Body of pancreas (tissue), 4 donors: Measurements from ENCODE around the gene DAB2IP. TPM values are rescaled to one million over a fixed set of nuclear protein-coding genes. Genes with fewer than 3 reads are reported as not detected.

Source experiments
- ATAC-seq: fragments of 150-250 bp; one replicate; pipeline ENCODE4 v1.9.1; 2016
- DNase-seq, 4 donors: peaks; one replicate each; pipeline ENCODE4 v3.0.0-alpha.2; 2019
- H3K27ac ChIP-seq, 4 donors: fragments of 200-600 bp; sonication (generic); 1 replicate in 3 of 4; 2 replicates in 1 of 4; pipeline versions ENCODE4 v1.5.1 to v1.6.1; 2016 to 2019; ENCODE audit warnings: mild to moderate bottlenecking in 1 of 4, mixed read lengths in 1 of 4, moderate library complexity in 1 of 4
- H3K27me3 ChIP-seq, 2 donors: fragments of 200-600 bp; sonication (generic); one replicate each; pipeline ENCODE4 v1.6.0; 2016; ENCODE audit warnings: mild to moderate bottlenecking in 1 of 2
- H3K36me3 ChIP-seq, 2 donors: fragments of 200-600 bp; sonication (generic); replicated peaks in 1 of 2; 2 replicates each; pipeline ENCODE4 v1.5.1; 2016; ENCODE audit warnings: low read depth in 2 of 2; ENCODE audit not compliant: insufficient read depth in 1 of 2
- H3K4me1 ChIP-seq: fragments of 200-600 bp; sonication (generic); one replicate; pipeline ENCODE4 v1.6.0; 2016
- H3K4me3 ChIP-seq, 2 donors: fragments of 200-600 bp; sonication (generic); 1 replicate in 1 of 2; 2 replicates in 1 of 2; pipeline ENCODE4 v1.5.1; 2016 to 2019
- H3K9me3 ChIP-seq, 3 donors: fragments of 200-600 bp; sonication (generic); 1 replicate in 2 of 3; 2 replicates in 1 of 3; pipeline ENCODE4 v1.5.1; 2016
- CTCF ChIP-seq, 7 experiments: fragments of 450-650 bp in 4 of 7; fragments of 200-600 bp in 3 of 7; sonication (generic) in 3 of 7; IDR thresholded peaks; one replicate each; pipeline ENCODE4 v1.5.1; 2016 to 2019; ENCODE audit warnings: antibody characterized with exemption in 7 of 7
- POLR2A ChIP-seq, 3 donors: fragments of 450-650 bp; IDR thresholded peaks; one replicate each; pipeline ENCODE4 v1.6.1; 2016; ENCODE audit warnings: antibody characterized with exemption in 3 of 3, mild to moderate bottlenecking in 2 of 3
- WGBS, 2 donors: methylation state at CpG; one replicate each; pipeline ENCODE4 v1.1.5; 2017; 5-methylcytosine and 5-hydroxymethylcytosine counted together
- intact Hi-C: fragments of 100-400 bp; cut with DNase I; formaldehyde crosslinking; loops from one replicate; pipeline ENCODE4 v1.15.1; 2023
- total RNA-seq, 2 donors: library from RNA; depleted of rRNA; stranded (reverse); fragments of >200 nt; gene quantifications; one replicate each; pipeline ENCODE4 v1.1.0, GENCODE V29; 2016

The DAB2IP gene
- total RNA-seq, 2 donors from 2014 or later, result 25.2 to 34.9 TPM

- TF ChIP-seq CTCF (IDR thresholded peaks at IDR 0.05), result no peak
- no peak for TF ChIP-seq POLR2A (IDR thresholded peaks at IDR 0.05)
- H3K4me3 ChIP-seq, result no peak overlapping the region
- H3K27me3 ChIP-seq, result no peaks in the 10 kb centered on the region
- no peak for DNase-seq
- intact Hi-C loops, result no loop called here
- H3K9me3 ChIP-seq, result no peaks in the 10 kb centered on the region
- H3K36me3 ChIP-seq, result no peaks in the 10 kb centered on the region
- H3K27ac ChIP-seq, result no peak overlapping the region
- 85 to 92% methylated on average over 10 of the region's 10 CpGs for WGBS, 2 donors
- no peaks in the 10 kb centered on the region for H3K4me1 ChIP-seq
- ATAC-seq, result no peak
Observed at GRCh38 chr9:121800376-121800775, 148.9 kb downstream of the DAB2IP start.

GRCh38 chr9:121801579-121801978 is 150.1 kb downstream of the DAB2IP start:
- Histone ChIP-seq H3K27ac (no peak overlapping the region), H3K27me3 (no peaks in the 10 kb centered on the region), H3K4me3 (no peak overlapping the region), H3K36me3 (no peaks in the 10 kb centered on the region), H3K4me1 (no peaks in the 10 kb centered on the region), H3K9me3 (no peaks in the 10 kb centered on the region)
- WGBS, 2 donors, result 55 to 63% methylated on average over 3 of the region's 3 CpGs
- DNase-seq (no peak), ATAC-seq (no peak)
- TF ChIP-seq CTCF (IDR thresholded peaks at IDR 0.05), result no peak
- no peak for TF ChIP-seq POLR2A (IDR thresholded peaks at IDR 0.05)
- intact Hi-C loops, result no loop called here

GRCh38 chr9:121802753-121803152 is 151.3 kb downstream of the DAB2IP start:
- DNase-seq (no peak), ATAC-seq (no peak)
- Histone ChIP-seq H3K27ac (no peak overlapping the region), H3K4me1 (no peaks in the 10 kb centered on the region), H3K36me3 (no peaks in the 10 kb centered on the region), H3K9me3 (no peaks in the 10 kb centered on the region), H3K4me3 (no peak overlapping the region), H3K27me3 (no peaks in the 10 kb centered on the region)
- intact Hi-C loops, result no loop called here
- TF ChIP-seq POLR2A (IDR thresholded peaks at IDR 0.05) (no peak), CTCF (IDR thresholded peaks at IDR 0.05) (no peak)
- 87 to 90% methylated on average over 5 of the region's 5 CpGs for WGBS, 2 donors

GRCh38 chr9:121807069-121807822 is 155.8 kb downstream of the DAB2IP start:
- WGBS, 2 donors, result 65 to 85% methylated on average over 12 of the region's 12 CpGs
- intact Hi-C loops, result no loop called here
- Histone ChIP-seq H3K27me3 (no peaks in the 10 kb centered on the region), H3K9me3 (no peaks in the 10 kb centered on the region), H3K36me3 (no peaks in the 10 kb centered on the region), H3K4me1 (no peaks in the 10 kb centered on the region), H3K27ac (no peak overlapping the region), H3K4me3 (no peak overlapping the region)
- DNase-seq (no peak), ATAC-seq (no peak)
- TF ChIP-seq CTCF (IDR thresholded peaks at IDR 0.05) (no peak), POLR2A (IDR thresholded peaks at IDR 0.05) (no peak)

GRCh38 chr9:121807823-121808278 is 156.4 kb downstream of the DAB2IP start:
- Histone ChIP-seq H3K9me3 (no peaks in the 10 kb centered on the region), H3K27ac (no peak overlapping the region), H3K27me3 (no peaks in the 10 kb centered on the region), H3K4me3 (no peak overlapping the region), H3K4me1 (no peaks in the 10 kb centered on the region), H3K36me3 (no peaks in the 10 kb centered on the region)
- 62 to 71% methylated on average over 14 to 16 of the region's 16 CpGs for WGBS, 2 donors
- TF ChIP-seq POLR2A (IDR thresholded peaks at IDR 0.05) (no peak), CTCF (IDR thresholded peaks at IDR 0.05) (no peak)
- intact Hi-C loops, result no loop called here
- DNase-seq, result peak in 1 of 4 donors; percentile 7
- no peak for ATAC-seq
